Mesendoderm (in vitro differentiated cells): ENCODE results near the gene MYO10.

Experiments used
- DNase-seq: peaks from one replicate; pipeline ENCODE4 v3.0.0; 2013
- H2AK5ac ChIP-seq: 2 replicates; pipeline ENCODE4 v1.6.1; 2013; ENCODE audit warnings: low read length, inconsistent platforms
- H2BK120ac ChIP-seq: 2 replicates; pipeline ENCODE4 v1.6.1; 2013; ENCODE audit warnings: low read depth, mild to moderate bottlenecking, low read length, moderate library complexity, mixed read lengths
- H2BK15ac ChIP-seq: replicated peaks from 2 replicates; pipeline ENCODE4 v1.6.1; 2013; ENCODE audit warnings: low read depth, mild to moderate bottlenecking, moderate library complexity
- H2BK5ac ChIP-seq: 2 replicates; pipeline ENCODE4 v1.6.1; 2013; ENCODE audit warnings: low read length, inconsistent platforms
- H3K18ac ChIP-seq: 2 replicates; pipeline ENCODE4 v1.6.1; 2013; ENCODE audit warnings: mild to moderate bottlenecking, low read length, mixed read lengths
- H3K23ac ChIP-seq: one replicate; pipeline ENCODE4 v1.6.1; 2013; ENCODE audit warnings: low read length
- H3K27ac ChIP-seq: 2 replicates; pipeline ENCODE4 v1.5.1; 2013; ENCODE audit warnings: low read depth, mild to moderate bottlenecking, inconsistent platforms, low read length, moderate library complexity
- H3K27me3 ChIP-seq: 2 replicates; pipeline ENCODE4 v1.6.1; 2013; ENCODE audit warnings: low read length, control low read depth, mild to moderate bottlenecking, inconsistent platforms; ENCODE audit not compliant: insufficient read depth, poor library complexity
- H3K36me3 ChIP-seq: 2 replicates; pipeline ENCODE4 v1.6.1; 2013; ENCODE audit warnings: low read length, inconsistent platforms; ENCODE audit not compliant: control insufficient read depth, insufficient read depth
- H3K4ac ChIP-seq: one replicate; pipeline ENCODE4 v1.6.1; 2013; ENCODE audit warnings: low read depth, mild to moderate bottlenecking, low read length, moderate library complexity
- H3K4me1 ChIP-seq: 2 replicates; pipeline ENCODE4 v1.6.1; 2013; ENCODE audit warnings: low read depth, low read length, inconsistent platforms; ENCODE audit not compliant: control insufficient read depth
- H3K4me2 ChIP-seq: 2 replicates; pipeline ENCODE4 v1.6.1; 2013; ENCODE audit warnings: low read length
- H3K4me3 ChIP-seq: 2 replicates; pipeline ENCODE4 v1.5.1; 2013; ENCODE audit warnings: mild to moderate bottlenecking, low read length
- H3K56ac ChIP-seq: one replicate; pipeline ENCODE4 v1.6.1; 2013; ENCODE audit warnings: low read length
- H3K79me1 ChIP-seq: 2 replicates; pipeline ENCODE4 v1.6.1; 2013; ENCODE audit warnings: low read length, inconsistent platforms
- H3K79me2 ChIP-seq: 2 replicates; pipeline ENCODE4 v1.6.1; 2013; ENCODE audit warnings: mild to moderate bottlenecking, low read length; ENCODE audit not compliant: control insufficient read depth, insufficient read depth
- H3K9ac ChIP-seq: 2 replicates; pipeline ENCODE4 v1.6.1; 2013; ENCODE audit warnings: low read length, inconsistent platforms
- H4K5ac ChIP-seq: one replicate; pipeline ENCODE4 v1.6.1; 2013; ENCODE audit warnings: low read length
- H4K8ac ChIP-seq: one replicate; pipeline ENCODE4 v1.6.1; 2013; ENCODE audit warnings: low read depth, mild to moderate bottlenecking, control low read depth, low read length, moderate library complexity
- WGBS: extraction: QIAGEN DNeasy Blood & Tissue Kit; methylation state at CpG from one replicate; pipeline ENCODE4 v1.1.7; 2013; ENCODE audit warnings: low lambda C conversion rate, missing lambda C conversion rate; ENCODE audit not compliant: insufficient coverage; ENCODE audit errors: extremely low coverage; 5-methylcytosine and 5-hydroxymethylcytosine counted together

Gene MYO10

GRCh38 chr5:16864631-16865131 lies 71.4 kb downstream of the MYO10 start:
- Histone ChIP-seq H2BK5ac (no peak overlapping the region), H3K4me1 (peaks cover 25% of the 10 kb centered on the region), H3K79me1 (peaks cover 8% of the 10 kb centered on the region), H3K27ac (no peak overlapping the region), H3K4me2 (no peak overlapping the region), H2BK15ac (no peak overlapping the region), H3K79me2 (no peaks in the 10 kb centered on the region), H3K4ac (no peak overlapping the region), H2BK120ac (no peak overlapping the region), H2AK5ac (no peak overlapping the region), H3K23ac (no peak overlapping the region), H3K18ac (peak overlapping the region; percentile 12), H3K36me3 (no peaks in the 10 kb centered on the region), H3K9ac (no peak overlapping the region), H3K27me3 (no peaks in the 10 kb centered on the region), H3K4me3 (no peak overlapping the region), H4K8ac (no peak overlapping the region), H4K5ac (no peak overlapping the region), H3K56ac (no peak overlapping the region)
- no peak for DNase-seq
- WGBS = no CpG with 5 or more reads among the region's 4 CpGs

GRCh38 chr5:16863469-16863946 lies 72.6 kb downstream of the MYO10 start:
- Histone ChIP-seq H3K79me1 (peaks cover 9% of the 10 kb centered on the region), H3K4ac (no peak overlapping the region), H2AK5ac (no peak overlapping the region), H3K4me2 (no peak overlapping the region), H3K4me3 (no peak overlapping the region), H3K56ac (no peak overlapping the region), H3K27me3 (no peaks in the 10 kb centered on the region), H3K79me2 (no peaks in the 10 kb centered on the region), H3K27ac (no peak overlapping the region), H3K9ac (no peak overlapping the region), H3K18ac (no peak overlapping the region), H3K36me3 (no peaks in the 10 kb centered on the region), H3K23ac (no peak overlapping the region), H4K5ac (no peak overlapping the region), H4K8ac (no peak overlapping the region), H3K4me1 (peaks cover 25% of the 10 kb centered on the region), H2BK120ac (no peak overlapping the region), H2BK5ac (no peak overlapping the region), H2BK15ac (no peak overlapping the region)
- no CpG with 5 or more reads among the region's 5 CpGs for WGBS
- DNase-seq = no peak

- no peak overlapping the region for H3K4ac ChIP-seq
- DNase-seq = no peak
- peaks cover 25% of the 10 kb centered on the region for H3K4me1 ChIP-seq
- no peak overlapping the region for H2BK5ac ChIP-seq
- H2BK15ac ChIP-seq = no peak overlapping the region
- peaks cover 9% of the 10 kb centered on the region for H3K79me1 ChIP-seq
- H3K79me2 ChIP-seq = no peaks in the 10 kb centered on the region
- peak overlapping the region; percentile 52 for H3K18ac ChIP-seq
- no peak overlapping the region for H2BK120ac ChIP-seq
- no peak overlapping the region for H3K4me3 ChIP-seq
- H3K36me3 ChIP-seq = no peaks in the 10 kb centered on the region
- H3K27ac ChIP-seq = no peak overlapping the region
- H4K8ac ChIP-seq = no peak overlapping the region
- peak overlapping the region; percentile 32 for H2AK5ac ChIP-seq
- H3K4me2 ChIP-seq = no peak overlapping the region
- H3K56ac ChIP-seq = no peak overlapping the region
- no peaks in the 10 kb centered on the region for H3K27me3 ChIP-seq
- H4K5ac ChIP-seq = no peak overlapping the region
- WGBS = no CpG with 5 or more reads among the region's 3 CpGs
- H3K9ac ChIP-seq = no peak overlapping the region
- H3K23ac ChIP-seq = no peak overlapping the region
These were observed 73.3 kb downstream of the MYO10 start for GRCh38 chr5:16862777-16863176.

GRCh38 chr5:16859346-16859745 lies 76.7 kb downstream of the MYO10 start:
- no peak for DNase-seq
- H3K4me1 ChIP-seq = peaks cover 14% of the 10 kb centered on the region
- no peak overlapping the region for H2AK5ac ChIP-seq
- peaks cover 11% of the 10 kb centered on the region for H3K79me1 ChIP-seq
- no peak overlapping the region for H2BK5ac ChIP-seq
- no peak overlapping the region for H3K4me3 ChIP-seq
- H4K5ac ChIP-seq = no peak overlapping the region
- H3K23ac ChIP-seq = no peak overlapping the region
- H3K27ac ChIP-seq = no peak overlapping the region
- H3K9ac ChIP-seq = no peak overlapping the region
- H3K4me2 ChIP-seq = no peak overlapping the region
- no peak overlapping the region for H3K18ac ChIP-seq
- H2BK15ac ChIP-seq = no peak overlapping the region
- H3K79me2 ChIP-seq = no peaks in the 10 kb centered on the region
- no peak overlapping the region for H2BK120ac ChIP-seq
- H3K36me3 ChIP-seq = no peaks in the 10 kb centered on the region
- no peak overlapping the region for H4K8ac ChIP-seq
- no peak overlapping the region for H3K56ac ChIP-seq
- no peak overlapping the region for H3K4ac ChIP-seq
- H3K27me3 ChIP-seq = no peaks in the 10 kb centered on the region

- H3K56ac ChIP-seq = no peak overlapping the region
- DNase-seq = no peak
- H4K5ac ChIP-seq = no peak overlapping the region
- no peak overlapping the region for H2BK120ac ChIP-seq
- H4K8ac ChIP-seq = no peak overlapping the region
- no peak overlapping the region for H2BK15ac ChIP-seq
- no peak overlapping the region for H3K23ac ChIP-seq
- no peak overlapping the region for H3K4ac ChIP-seq
- no peaks in the 10 kb centered on the region for H3K79me2 ChIP-seq
- no peak overlapping the region for H3K9ac ChIP-seq
- H3K36me3 ChIP-seq = no peaks in the 10 kb centered on the region
- no peak overlapping the region for H3K4me2 ChIP-seq
- H3K27ac ChIP-seq = no peak overlapping the region
- no peak overlapping the region for H2AK5ac ChIP-seq
- H3K79me1 ChIP-seq = peaks cover 11% of the 10 kb centered on the region
- no peak overlapping the region for H2BK5ac ChIP-seq
- no CpG with 5 or more reads among the region's 6 CpGs for WGBS
- no peak overlapping the region for H3K4me3 ChIP-seq
- no peaks in the 10 kb centered on the region for H3K27me3 ChIP-seq
- H3K4me1 ChIP-seq = peaks cover 16% of the 10 kb centered on the region
- H3K18ac ChIP-seq = no peak overlapping the region
These were observed 77.9 kb downstream of the MYO10 start for GRCh38 chr5:16858151-16858550.

- Histone ChIP-seq H3K9ac (no peak overlapping the region), H3K4me2 (no peak overlapping the region), H2BK5ac (no peak overlapping the region), H3K23ac (no peak overlapping the region), H3K27ac (no peak overlapping the region), H3K27me3 (no peaks in the 10 kb centered on the region), H3K56ac (no peak overlapping the region), H3K18ac (no peak overlapping the region), H2BK15ac (no peak overlapping the region), H3K36me3 (no peaks in the 10 kb centered on the region), H3K4ac (no peak overlapping the region), H3K4me1 (peaks cover 13% of the 10 kb centered on the region), H4K8ac (no peak overlapping the region), H2BK120ac (no peak overlapping the region), H4K5ac (no peak overlapping the region), H2AK5ac (no peak overlapping the region), H3K4me3 (no peak overlapping the region), H3K79me2 (no peaks in the 10 kb centered on the region), H3K79me1 (peaks cover 10% of the 10 kb centered on the region)
- no peak for DNase-seq
- no CpG with 5 or more reads among the region's 4 CpGs for WGBS
These were observed 78.5 kb downstream of the MYO10 start for GRCh38 chr5:16857635-16858034.
